ENCODE measurements around the gene MGMT.

MGMT gene

DNA sequence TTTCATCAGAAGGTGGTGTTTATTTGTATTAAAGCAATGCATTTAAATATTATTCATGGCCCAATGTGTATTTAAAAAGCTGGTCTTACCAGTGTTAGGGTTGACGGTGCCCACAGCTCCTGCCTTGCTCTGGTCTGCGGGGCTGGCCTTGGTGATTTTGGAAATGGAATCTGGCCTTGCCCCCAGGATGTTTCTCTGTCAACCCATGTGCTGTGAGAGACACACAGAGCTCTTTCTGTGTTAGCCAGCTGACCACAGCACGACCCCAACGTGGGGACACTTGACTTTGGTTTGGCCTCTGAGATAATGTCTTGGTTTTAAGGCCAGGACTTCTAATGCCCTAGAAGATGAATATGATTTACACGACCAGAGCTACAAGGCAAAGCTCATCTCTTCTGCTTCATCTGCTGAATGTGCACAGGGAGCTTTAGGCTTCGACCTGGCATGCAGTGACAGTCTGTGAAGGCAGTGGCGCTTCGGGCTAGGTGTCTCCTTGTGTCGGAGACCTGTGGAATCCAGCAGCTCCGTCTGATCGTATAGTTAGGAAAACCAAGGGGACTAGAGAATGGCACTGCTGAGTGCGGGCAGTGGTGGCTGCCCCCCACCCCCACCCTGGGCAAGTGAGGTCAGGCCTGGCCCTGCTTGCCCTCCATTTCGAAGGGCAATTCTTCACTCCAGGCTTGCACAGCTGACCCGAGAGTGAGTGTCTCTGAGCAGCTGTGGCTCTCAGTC, 250.9 kb downstream of the MGMT start:
- no peak for DNase-seq

DNA sequence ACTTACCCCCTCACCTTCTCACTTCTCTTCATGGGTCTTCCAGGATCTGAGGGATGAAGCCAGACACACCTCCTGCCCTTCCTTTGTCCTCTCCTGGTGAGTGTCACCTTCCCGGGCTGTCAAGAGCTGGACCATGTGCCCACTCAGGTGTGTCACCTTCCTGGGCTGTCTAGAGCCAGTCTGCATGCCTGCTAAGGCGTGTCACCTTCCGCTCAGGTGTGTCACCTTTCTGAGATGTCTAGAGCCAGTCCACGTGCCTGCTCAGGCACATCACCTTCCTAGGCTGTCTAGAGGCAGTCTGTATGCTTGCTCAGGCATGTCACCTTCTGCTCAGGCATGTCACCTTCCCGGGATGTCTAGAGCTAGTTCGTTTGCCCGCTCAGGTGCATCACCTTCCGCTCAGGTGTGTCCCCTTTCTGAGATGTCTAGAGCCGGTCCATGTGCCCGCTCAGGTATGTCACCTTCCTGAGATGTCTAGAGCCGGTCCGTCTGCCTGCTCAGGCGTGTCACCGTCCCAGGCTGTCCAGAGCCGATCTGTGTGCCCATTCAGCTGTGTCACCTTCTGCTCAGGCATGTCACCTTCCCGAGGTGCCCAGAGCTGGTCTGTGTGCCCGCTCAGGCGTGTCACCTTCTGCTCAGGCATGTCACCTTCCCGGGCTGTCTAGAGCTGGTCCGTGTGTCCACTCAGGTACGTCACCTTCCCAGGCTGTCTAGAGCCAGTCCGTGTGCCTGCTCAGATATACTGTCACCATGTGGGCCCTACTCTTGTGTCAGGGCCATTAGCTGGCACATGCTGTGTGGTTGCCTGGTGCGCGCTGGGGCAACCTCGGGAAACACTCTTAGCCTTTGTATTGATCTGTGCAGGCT, 251.7 kb downstream of the MGMT start:
- no peak for DNase-seq

DNA sequence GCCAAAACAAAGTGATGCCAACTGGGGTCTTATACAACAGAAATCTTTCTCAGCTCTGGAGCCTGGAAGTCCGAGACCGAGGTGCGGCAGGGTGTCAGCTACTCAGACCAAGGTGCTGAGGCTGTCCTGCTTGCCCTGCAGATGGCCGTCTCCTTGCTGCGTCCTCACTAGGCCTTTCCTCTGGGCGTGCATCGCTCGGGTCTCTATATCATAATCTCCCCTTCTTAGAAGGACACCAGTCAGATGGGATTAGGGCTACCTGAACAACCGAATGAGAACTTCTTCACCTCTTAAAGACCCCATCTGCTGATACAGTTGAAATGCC, 252.3 kb downstream of the MGMT start:
- DNase-seq, result no peak

DNA sequence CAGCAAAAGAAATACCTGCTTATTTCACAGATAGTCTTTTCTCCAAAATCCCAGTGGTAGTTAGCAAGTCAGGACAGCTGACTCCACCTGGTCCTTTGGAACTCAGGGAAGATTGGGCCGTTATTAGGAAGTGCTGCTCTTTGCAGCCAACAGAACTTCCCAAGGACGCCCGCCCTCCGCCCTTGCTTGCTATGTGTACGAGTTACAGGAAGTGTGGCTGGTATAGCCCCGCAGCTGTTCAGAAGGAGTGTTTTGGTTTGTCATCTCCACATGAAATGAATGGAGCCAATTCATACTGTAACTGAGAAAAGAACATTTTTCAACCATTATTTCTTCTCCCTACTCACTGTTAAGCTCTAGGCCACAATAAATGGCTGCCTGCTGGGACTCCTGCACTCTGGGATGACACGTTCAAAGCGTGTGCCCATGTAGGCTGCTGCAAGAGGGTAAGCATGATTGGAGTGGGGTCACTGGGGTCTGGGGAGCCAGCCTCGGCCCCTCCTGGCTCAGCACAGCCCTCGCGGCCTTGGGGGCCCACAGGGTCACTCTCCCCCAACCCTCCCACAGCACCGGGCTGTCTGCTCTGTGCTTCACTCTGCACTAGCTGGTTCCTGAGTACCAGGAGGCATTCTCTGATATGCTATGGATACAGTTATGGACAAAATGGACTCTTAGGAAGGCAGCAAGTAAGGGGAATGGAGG, 253.0 kb downstream of the MGMT start:
- DNase-seq, result no peak

DNA sequence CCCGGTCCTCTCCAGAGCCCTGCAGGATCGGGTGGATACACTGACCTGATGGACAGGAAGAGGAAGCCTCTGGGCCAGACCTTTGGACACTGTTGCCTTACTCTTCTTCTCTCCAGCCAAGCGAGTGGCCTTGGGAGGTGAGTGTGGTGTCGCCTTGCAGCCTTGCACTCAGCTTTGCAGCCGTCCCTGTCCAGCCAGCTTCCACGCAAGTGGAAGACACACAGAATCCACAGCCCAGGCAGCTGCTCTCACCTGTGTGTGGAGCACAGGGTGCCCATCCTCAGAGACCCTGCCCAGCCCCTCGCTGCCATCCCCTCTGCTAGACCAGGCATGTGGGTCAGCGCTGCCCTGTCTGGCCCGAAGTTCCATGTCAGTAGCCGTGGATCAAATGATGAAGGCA, 258.0 kb downstream of the MGMT start:
- DNase-seq, result no peak

DNA sequence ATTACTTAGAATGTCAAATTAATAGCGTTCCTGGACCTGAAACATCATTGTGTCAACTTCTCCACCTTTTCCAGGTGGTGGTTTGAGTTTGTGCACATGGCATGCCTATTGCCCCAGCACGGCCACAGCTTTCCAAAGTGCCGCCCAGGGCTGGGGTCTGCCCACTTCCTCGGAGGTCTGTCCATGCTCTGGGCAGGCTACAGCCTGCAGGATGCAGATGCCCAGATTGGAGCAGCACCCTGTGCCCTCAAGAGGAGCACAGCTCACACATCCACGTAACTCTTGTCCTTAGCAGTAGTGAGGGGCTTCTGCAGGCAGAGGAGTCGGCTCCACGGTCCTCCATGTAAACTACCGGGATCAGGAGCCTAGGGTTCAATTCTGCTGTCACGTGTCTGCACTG, 258.4 kb downstream of the MGMT start:
- no peak for DNase-seq

DNA sequence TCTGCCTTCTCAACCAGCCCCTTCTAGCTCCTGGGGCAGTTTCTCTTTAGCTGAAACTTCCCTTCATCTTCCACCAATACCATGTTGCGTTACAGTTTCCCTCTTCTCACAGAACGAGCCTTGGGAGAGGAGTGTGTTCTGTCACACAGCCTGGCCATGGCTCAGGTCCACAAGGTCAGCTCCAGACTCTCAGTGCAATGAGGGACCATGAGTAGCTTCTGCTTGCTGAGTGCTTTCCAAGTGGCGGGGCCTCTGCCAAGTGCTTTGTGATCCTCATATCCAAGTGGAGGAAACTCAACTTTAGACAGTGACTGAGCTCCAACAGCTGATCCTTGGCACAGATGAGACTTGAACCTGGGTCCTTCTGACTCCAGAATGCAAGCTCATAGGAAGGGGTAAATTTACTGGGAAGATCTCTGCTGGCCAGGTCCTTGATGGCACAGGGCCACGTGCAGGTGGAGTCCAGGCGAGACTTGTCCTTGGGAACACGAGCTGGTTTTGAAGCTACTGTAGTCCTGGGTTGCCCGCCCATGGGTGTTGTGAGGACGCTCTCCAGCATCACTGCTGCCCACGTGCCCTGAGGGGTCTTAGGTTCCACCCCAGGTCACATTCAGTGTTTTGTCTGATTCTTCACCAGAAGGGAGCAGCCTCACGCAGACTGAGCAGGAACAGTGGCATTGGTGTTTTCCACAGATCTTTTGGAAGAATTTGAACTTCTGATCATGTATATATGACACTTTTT, 259.0 kb downstream of the MGMT start:
- DNase-seq, result no peak

DNA sequence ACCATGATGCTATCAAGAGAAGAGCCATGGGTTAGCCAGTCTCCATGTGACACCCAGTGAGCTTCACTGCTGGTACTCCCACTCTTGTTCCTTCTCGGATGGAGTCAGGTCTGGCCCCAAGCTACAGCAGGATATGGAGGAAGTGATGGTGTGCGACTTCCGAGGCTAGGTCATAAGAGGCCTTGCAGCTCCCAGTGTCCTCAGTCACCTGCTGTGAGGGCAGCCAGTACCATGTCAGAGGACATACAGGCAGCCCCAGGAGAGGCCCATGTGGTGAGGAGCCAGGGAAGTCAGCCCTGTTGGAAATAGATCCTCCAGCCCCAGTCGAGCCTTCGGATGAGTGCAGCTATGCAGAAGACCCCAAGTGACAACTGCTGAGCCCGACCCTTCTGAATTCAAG, 260.0 kb downstream of the MGMT start:
- DNase-seq, result no peak

DNA sequence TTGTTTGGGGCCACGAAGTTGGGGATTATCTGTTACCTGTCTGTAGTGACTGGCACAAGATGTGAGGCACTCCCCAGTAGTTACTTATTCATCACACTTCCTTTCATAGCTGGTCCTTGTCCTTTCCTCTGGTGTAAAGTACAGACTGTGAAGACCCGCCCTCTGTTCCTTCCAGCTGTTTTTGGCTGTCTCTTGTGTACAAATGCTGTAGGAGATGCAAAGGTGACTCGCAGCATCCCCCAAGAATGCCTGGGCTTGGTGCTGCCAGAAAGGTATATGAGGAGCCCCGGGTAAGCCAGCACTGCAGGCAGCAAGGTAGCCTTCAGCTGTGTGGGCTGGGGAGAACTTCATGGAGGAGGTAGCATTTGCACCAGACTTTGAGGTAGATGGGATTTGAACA, 260.5 kb downstream of the MGMT start:
- DNase-seq, result no peak

DNA sequence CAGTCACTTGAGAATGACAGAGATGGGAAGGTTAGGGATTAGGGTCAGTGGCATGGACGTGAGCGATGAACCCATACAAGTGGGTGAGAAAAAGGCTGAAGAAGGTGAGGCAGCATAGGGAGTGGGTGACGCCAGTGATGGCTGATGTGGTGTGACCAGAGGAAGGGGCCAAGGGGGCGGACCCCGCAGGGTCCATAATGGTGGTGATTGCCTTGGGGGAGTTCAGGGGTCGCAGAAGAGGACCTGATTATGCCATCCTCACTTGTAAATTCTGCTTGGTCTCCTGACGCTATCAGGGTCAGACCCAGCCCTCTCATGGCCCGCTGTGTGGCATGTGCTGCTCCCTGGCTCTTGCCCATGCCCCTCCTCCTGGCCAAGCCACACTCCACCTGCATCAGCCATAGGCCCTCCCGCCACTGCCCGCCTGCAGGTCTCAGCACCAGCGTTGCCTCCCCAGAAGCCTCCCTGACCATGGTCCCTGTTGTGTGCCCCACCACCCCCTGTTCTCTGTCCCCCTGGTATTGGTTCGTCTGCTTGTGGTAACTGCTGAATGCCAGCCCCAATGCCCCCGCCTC, 261.3 kb downstream of the MGMT start:
- no peak for DNase-seq

DNA sequence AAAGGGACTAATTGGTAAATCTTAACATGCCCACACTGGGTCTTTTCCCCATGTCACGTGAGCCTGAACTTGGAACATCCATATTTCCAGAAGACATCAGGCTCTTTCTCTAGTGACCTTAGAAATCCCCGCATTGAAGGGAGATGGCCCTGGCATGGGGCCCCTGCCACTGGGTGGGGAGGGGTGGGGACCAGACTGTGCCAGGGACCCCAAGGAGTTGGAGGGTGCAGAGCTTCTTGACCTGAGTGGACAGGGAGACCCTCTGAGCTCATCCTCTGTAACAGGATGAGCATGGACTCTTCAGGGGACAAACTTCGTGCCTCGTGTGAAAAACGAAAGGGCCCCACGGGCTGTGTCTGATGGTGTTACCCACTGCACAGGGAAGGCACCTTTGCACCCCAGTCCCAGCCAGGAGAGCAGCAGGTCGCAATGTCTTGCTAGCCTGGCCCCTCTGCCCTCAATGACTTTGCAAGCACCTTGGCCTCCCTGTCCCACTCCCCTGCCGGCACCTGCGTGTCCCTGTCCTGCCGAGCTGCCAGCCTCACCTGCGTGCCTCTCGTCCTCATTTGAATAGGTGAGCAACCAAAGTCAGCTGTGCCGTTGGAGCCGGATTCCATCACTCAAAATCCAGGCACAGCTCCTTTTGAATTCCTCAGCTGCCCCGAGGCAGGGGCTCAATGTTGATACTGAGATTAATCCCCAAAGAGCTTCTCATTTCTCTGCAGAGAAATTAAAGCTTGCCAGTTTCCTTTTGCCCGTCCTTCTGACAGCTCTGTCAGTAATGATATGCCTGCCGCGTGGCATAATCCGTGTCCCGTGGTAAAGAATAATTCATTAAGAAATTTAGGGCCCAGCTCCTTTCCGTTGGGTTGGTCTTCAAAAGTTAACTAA, 262.1 kb downstream of the MGMT start:
- DNase-seq, result no peak

DNA sequence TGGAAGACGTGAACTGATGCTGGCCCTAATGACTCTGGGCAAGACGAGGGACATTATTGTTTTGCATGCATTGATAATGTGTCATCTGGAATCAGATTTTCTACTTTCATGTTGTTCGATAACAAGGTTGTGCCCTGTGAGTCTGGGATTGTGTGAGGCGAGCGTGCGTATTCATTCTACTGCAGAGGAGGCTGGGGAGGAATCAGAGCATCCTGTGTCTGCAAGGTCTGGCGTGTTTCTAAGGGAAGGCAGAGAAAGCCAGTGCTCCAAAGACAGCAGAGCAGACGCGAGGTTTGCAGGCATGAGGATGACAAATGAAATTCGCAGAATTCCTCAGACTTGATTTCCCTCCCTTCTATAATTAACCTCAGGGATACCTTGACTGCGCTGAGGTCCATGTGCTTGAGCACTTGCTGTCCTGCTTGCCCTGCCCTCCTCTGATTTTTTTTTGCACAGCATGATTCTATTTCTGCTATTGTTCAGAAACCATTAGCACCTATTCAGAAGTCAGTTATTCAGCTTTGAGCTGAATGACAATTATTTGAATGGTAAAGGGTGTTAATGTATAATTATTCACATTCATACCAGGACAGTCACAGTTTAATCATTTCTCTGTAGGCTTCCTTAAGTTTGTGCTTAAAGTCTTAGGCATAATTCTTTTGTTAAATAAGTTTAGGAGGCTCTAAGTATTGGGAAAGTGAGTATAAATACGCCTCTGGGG, 263.4 kb downstream of the MGMT start:
- DNase-seq, result no peak

DNA sequence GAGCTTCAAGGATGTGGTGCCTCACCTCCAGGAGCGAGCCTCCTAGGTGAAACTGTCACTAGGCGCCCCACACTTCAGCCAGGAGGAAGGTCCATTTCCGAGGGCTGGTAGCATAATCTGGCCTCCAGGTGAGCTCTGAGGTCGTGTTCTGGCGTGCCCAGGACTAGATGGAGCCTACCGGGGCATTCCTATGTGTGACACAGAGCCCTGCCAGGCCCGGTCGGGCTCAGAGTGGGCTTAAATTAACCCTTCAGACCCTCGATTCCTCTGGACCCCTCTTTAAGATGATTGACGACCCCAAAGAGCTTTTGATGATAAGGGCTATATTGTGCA, 263.9 kb downstream of the MGMT start:
- DNase-seq, result no peak

DNA sequence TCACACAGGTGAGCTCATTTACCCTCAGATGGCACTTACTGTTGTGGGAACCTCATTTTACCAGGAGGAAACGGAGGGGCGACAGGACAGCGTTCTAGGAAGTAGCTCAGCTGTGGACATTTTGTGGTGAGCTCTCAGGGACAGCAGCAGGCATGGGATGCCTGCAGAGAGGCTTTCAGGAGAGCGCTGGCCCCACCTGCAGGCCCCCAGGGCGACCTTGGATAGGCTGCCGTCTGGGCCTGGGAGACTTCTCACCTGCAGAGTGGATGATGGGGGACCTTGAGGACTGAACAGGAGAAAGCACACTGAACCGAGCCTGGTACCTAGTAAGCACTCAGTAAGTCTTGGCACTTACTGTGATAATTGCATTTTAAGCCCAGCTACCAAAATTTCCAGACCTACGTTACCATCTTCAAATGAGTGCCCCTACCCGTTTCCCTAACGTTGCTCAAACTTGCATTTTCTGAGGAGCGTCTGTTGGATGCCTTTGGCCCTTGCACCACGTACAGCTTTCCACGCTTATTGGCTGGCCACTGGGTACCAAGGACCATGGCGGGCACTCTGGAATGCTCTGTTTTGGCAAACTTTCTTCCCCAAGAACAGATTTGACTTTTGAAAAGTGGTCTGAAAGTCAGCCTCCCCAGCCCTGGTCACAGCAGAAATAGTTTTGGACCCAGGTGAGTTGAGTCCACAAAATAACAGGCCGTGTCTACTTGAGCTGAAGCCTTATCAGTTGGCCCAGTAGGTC, 273.7 kb downstream of the MGMT start:
- no peak for DNase-seq

DNA sequence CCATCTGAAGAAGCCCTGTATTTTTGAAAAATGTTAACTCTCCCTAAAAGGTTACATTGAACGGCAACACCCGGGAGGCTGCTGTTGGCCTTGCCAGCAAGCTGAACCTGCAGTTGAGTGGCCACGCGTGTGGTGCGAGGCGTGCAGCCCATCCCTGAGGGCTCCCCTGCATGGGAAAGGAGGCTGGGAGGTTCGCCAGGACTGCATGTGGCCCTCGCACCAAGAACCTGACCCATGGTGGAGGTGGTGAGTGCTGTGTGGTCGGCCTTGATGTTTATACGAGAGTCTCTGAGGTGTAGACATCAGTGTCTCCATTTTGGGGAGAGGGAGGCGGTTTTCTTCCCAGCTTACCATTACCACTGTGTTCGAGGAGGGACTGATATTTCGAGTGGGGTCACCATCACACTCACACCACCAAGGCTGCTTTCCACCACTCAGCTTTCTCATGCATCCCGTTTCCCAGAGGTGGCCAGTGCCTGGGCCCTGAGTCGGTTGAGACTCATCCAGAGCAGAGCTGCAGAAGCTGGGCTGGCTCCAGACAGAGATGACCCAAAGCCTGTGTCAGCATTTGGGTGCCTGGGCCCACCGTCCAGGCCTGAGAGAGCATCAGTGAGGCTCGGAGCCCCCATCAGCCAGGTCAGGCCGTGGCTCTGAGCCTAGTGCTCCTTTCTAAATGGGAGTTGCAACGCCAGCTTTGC, 274.4 kb downstream of the MGMT start:
- no peak for DNase-seq

DNA sequence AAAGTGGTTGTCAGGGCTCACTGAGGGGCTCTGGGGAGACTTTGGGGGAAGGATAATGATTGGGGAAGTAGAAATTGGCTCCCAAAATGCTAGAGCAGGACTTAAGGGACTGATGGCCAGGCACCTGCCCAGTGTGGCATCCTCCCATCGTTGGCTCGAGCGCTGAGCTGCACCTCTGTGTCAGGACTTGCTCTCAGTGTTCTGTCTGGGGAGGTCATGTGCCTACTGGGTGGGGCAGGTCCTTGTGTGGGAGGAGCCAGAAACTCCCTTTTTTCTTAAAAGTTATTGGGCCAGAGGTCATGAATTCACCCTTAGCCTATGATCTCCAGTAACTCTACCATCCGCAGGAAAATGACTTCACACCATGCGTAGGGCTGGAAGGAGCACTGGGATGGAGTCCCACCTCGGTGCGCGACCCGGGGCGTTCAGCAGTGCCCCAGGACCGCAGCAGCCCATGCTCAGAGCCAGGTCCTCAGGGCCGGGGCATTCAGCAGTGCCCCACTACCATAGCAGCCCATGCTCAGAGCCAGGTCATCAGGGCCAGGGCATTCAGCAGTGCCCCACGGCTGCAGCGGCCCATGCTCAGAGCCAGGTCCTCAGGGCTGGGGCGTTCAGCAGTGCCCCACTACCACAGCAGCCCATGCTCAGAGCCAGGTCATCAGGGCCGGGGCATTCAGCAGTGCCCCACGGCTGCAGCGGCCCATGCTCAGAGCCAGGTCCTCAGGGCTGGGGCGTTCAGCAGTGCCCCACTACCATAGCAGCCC, 275.1 kb downstream of the MGMT start:
- DNase-seq, result no peak

DNA sequence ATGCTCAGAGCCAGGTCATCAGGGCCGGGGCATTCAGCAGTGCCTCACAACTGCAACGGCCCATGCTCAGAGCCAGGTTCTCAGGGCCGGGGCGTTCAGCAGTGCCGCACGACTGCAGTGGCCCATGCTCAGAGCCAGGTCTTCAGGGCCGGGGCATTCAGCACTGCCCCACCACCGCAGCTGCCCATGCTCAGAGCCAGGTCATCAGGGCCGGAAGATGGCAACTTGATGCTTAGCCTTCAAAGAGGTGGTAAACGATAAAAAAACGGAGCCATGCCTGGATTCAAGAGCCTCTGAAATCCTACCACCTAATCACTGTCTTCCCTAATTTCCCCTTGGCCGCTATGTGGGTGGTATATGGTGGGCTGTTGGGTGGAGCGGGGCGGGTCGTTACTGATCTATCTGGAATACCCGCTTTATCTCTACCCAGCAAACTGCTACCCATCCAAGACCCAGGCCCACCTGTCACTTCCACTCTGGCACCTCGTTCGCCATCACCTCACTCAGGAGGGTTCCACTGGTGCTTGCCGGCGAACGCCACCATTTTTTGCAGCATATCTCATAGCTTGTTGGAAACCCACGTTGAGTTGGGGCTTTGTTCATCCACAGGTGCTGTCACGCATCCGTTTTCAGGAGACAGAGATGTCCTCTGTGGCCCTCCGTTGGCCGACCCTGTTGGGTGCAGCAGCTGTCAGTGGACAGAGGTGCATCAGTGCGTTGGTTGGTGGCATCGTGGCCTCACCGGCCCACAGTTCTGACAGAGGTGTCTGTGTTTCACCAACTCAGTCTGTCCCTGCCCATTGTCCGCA, 275.9 kb downstream of the MGMT start:
- DNase-seq, result no peak

DNA sequence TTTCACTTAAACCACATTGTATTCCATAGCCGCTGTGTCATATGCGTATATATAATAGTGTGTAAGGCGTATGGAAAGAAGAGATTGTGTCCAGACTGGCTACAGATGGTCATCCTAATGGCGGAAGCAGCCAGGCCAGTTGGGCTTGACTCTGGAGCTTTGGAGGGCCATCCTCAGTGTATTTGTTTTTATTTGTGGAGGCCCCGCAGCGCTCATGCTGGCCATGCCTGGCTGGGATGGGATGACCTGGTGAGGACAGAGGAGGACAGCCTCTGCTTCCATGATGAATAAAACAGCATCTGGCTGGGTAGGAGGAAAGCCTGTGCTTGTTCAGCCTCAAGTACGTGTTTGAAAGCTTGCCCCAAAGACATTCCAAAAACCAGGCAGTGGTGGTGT, 276.7 kb downstream of the MGMT start:
- no peak for DNase-seq

All from NCI-H1048 (cell line).